Psoas muscle (tissue), 8 donors: Measurements from ENCODE around the gene VPS41. TPM values are rescaled to one million over a fixed set of nuclear protein-coding genes. Genes with fewer than 3 reads are reported as not detected.

Experiments
- ATAC-seq, 4 donors: fragments of 200-7000 bp; cut with Tn5 transposase; one replicate each; pipeline ENCODE4 v1.9.1; 2020; ENCODE audit warnings: moderate library complexity in 3 of 4, mild to moderate bottlenecking in 2 of 4
- DNase-seq, 2 donors: peaks; one replicate each; pipeline ENCODE4 v3.0.0-alpha.2; 2020
- H3K27ac ChIP-seq: fragments of 200-600 bp; one replicate; pipeline ENCODE4 v1.8.0; 2022
- H3K27me3 ChIP-seq, 3 donors: fragments of 200-600 bp in 1 of 3; one replicate each; pipeline versions ENCODE4 v1.6.1 to v1.8.0; 2013 to 2022; ENCODE audit warnings: low read length in 2 of 3, mild to moderate bottlenecking in 2 of 3, moderate library complexity in 1 of 3; ENCODE audit not compliant: insufficient read depth in 3 of 3
- H3K36me3 ChIP-seq, 2 donors: fragments of 200-600 bp in 1 of 2; one replicate each; pipeline versions ENCODE4 v1.6.1 to v1.8.0; 2013 to 2022; ENCODE audit warnings: low read depth in 1 of 2, mild to moderate bottlenecking in 1 of 2, moderate library complexity in 1 of 2; ENCODE audit not compliant: insufficient read depth in 1 of 2
- H3K4me1 ChIP-seq: fragments of 200-600 bp; one replicate; pipeline ENCODE4 v1.8.0; 2022
- H3K4me3 ChIP-seq: fragments of 200-600 bp; one replicate; pipeline ENCODE4 v1.8.0; 2022; ENCODE audit warnings: mild to moderate bottlenecking
- H3K9me3 ChIP-seq: fragments of 200-600 bp; one replicate; pipeline ENCODE4 v1.8.0; 2022
- WGBS, 3 donors: extraction: QIAGEN DNeasy Blood & Tissue Kit; methylation state at CpG; one replicate each; pipeline versions ENCODE4 v1.1.6 to v1.1.7; 2013; 5-methylcytosine and 5-hydroxymethylcytosine counted together
- intact Hi-C, 2 donors: fragments of 100-400 bp; cut with DNase I; formaldehyde crosslinking; loops; one replicate each; pipeline versions ENCODE4 v1.11.0 to v1.14.2; 2022
- polyA plus RNA-seq, 3 donors: library from polyadenylated mRNA; stranded (reverse); fragments of 200-250 nt; gene quantifications; one replicate each; pipeline ENCODE4 v1.2.3, GENCODE V29; 2013
- total RNA-seq, 4 donors: library from RNA; stranded (reverse); fragmentation: NEBNext Ultra II Directional in 2 of 4; extraction: Animal tissue kit (Norgen Biotek cat#: 25700) in 2 of 4; gene quantifications; one replicate each; pipeline versions ENCODE4 v1.2.1 to v1.2.4, GENCODE V29; 2021 to 2023
- TF ChIP-seq, protein P1 (sequence below): fragments of 200-600 bp; IDR thresholded peaks from one replicate; pipeline ENCODE4 v1.8.0; 2022; ENCODE audit warnings: antibody characterized with exemption
- donor health status: healthy with polysubstance abuse.
- donor health status: DM: no; HTN: no; CAD: no; lungs with moderate emphysema.
- donor health status: Bipolar disorder and iron deficiency.
- donor health status: healthy.
- donor health status: DM: yes; HTN: yes; CAD: no.
- donor health status: DM: no; HTN: no; CAD: no.
- donor health status: DM: no; HTN: no; CAD: no.
- donor health status: DM: yes; HTN: yes; CAD: no.

VPS41 gene
- total and polyA plus RNA-seq, 7 donors: 4.6 to 28.3 (median 13.8) TPM

DNA sequence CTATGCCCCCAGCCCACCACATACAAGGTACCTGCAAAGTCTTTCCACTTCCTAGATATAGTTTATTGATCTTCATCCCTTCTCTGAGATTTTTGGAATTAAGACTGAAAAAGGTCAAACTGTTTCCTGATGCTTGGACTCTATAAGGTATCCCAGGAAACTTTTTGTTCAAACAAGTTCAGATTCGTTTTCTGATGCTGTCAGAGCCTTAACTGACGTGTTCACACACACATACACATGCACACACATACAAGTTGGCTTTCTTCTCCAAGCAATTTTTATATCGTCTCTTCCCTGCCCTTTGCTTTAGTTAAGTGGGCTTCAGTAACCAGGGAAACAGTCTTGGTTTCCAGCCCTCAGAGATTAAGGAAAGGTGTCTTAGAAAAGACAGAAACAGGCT is 11.7 kb upstream of the VPS41 start:
- H3K27me3 ChIP-seq: no peaks in the 10 kb centered on the region
- WGBS, 3 donors: 81 to 83% (median 82%) methylated on average over 3 of the region's 3 CpGs
- H3K9me3 ChIP-seq: no peaks in the 10 kb centered on the region
- H3K4me3 ChIP-seq: no peak overlapping the region
- DNase-seq: no peak
- TF ChIP-seq, protein P1, sequence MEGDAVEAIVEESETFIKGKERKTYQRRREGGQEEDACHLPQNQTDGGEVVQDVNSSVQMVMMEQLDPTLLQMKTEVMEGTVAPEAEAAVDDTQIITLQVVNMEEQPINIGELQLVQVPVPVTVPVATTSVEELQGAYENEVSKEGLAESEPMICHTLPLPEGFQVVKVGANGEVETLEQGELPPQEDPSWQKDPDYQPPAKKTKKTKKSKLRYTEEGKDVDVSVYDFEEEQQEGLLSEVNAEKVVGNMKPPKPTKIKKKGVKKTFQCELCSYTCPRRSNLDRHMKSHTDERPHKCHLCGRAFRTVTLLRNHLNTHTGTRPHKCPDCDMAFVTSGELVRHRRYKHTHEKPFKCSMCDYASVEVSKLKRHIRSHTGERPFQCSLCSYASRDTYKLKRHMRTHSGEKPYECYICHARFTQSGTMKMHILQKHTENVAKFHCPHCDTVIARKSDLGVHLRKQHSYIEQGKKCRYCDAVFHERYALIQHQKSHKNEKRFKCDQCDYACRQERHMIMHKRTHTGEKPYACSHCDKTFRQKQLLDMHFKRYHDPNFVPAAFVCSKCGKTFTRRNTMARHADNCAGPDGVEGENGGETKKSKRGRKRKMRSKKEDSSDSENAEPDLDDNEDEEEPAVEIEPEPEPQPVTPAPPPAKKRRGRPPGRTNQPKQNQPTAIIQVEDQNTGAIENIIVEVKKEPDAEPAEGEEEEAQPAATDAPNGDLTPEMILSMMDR: no peak
- no peak overlapping the region for H3K27ac ChIP-seq
- no peak for ATAC-seq
- intact Hi-C loops: no loop called here
- no peaks in the 10 kb centered on the region for H3K4me1 ChIP-seq
- no peaks in the 10 kb centered on the region for H3K36me3 ChIP-seq

DNA sequence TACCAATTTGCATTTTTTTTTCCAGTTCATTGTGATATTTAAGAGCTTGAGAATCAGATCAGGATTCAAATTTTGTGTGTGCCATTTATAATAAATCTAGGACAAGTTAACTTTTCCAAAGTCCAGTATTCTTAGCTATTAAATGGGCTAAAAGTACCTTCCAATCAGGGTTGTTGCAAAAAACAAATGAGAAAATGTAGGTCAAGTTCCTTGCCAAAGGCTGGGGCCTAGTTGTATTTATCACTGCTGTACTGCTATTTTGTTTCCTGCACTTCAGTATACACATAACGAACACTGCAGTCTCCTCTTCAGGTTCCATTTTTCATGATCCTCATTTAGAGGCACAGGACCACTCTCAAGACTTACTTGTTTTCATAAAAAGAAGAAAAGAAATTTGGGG is 7.4 kb upstream of the VPS41 start:
- no peak for DNase-seq
- 83 to 94% (median 91%) methylated on average over 1 of the region's 1 CpG for WGBS, 3 donors
- Histone ChIP-seq H3K9me3 (no peaks in the 10 kb centered on the region), H3K4me1 (no peaks in the 10 kb centered on the region), H3K4me3 (no peak overlapping the region), H3K27ac (no peak overlapping the region), H3K27me3 (no peaks in the 10 kb centered on the region), H3K36me3 (no peaks in the 10 kb centered on the region)
- intact Hi-C loops: no loop called here
- no peak for ATAC-seq
- TF ChIP-seq, protein P1: no peak

DNA sequence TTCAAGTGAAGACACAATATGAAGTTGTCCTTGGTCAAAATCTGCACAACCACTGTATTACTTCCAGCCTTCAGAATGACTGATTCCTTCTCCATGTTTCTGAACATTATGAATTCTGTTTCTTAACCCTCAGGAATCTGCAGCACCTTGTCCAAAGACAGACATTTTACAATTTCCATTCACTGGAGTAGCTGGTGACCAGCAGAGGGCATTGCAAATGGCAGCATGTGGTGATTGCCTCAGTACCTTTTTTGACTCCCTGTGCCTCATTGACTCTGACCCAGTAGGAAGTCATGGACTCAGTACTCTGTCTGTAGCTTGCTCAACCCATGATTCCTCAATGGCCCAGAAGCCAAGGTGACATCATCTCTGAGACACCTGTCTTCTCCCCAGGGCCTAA is 879 bp upstream of the VPS41 start:
- Histone ChIP-seq H3K36me3 (no peaks in the 10 kb centered on the region), H3K4me3 (no peak overlapping the region), H3K27me3 (no peaks in the 10 kb centered on the region), H3K4me1 (no peaks in the 10 kb centered on the region), H3K27ac (no peak overlapping the region), H3K9me3 (no peaks in the 10 kb centered on the region)
- TF ChIP-seq, protein P1: no peak
- ATAC-seq (no peak), DNase-seq (no peak)
- intact Hi-C loops: no loop called here

DNA sequence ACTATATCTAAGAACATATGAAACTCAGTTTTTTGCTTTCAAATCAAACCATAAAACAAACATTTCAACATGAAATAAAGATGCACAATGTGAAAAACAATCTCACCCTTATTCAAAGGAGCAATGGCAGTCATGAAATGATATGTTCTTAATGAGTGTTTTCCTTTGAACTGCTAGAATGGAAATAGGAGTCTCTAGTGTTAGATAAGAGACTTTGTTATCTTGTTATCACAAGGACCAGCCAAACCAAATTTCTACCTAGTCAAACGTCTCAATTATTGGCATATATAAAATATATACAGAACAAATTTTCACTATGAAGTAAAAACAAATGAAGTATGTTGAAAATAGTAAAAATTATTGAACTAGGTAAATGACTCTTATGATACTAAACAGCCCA is 1.2 kb downstream of the VPS41 start:
- intact Hi-C loops: no loop called here
- 54 to 64% (median 57%) methylated on average over 1 of the region's 1 CpG for WGBS, 3 donors
- H3K9me3 ChIP-seq: no peaks in the 10 kb centered on the region
- H3K4me3 ChIP-seq: peak overlapping the region; percentile 94
- no peaks in the 10 kb centered on the region for H3K4me1 ChIP-seq
- ATAC-seq: no peak
- no peaks in the 10 kb centered on the region for H3K27me3 ChIP-seq
- H3K27ac ChIP-seq: no peak overlapping the region
- TF ChIP-seq, protein P1: no peak
- no peak for DNase-seq
- no peaks in the 10 kb centered on the region for H3K36me3 ChIP-seq

DNA sequence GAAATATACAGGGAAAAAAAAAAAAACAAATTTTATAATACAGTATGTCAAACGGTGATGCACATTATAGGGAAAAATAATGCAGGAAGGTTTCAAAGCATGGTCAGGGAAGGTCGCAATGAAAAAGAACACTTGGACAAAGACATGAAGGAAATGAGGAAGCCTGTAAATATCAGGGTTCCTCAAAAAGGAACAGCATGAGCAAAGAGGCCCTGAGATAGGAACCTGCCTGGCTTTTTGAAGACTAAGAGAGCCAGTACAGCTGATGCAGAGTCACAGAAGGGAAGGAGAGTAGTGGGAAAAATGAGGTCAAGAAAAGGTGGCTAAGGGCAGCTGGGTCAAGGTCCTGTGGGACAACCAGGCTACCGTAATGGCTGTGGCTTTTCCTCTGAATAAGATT is 1.9 kb downstream of the VPS41 start:
- DNase-seq (no peak), ATAC-seq (no peak)
- no peaks in the 10 kb centered on the region for H3K27me3 ChIP-seq
- no peaks in the 10 kb centered on the region for H3K4me1 ChIP-seq
- H3K4me3 ChIP-seq: no peak overlapping the region
- no peak overlapping the region for H3K27ac ChIP-seq
- H3K36me3 ChIP-seq: no peaks in the 10 kb centered on the region
- TF ChIP-seq, protein P1: no peak
- intact Hi-C loops: no loop called here
- WGBS, 3 donors: 84 to 88% (median 87%) methylated on average over 3 of the region's 3 CpGs
- no peaks in the 10 kb centered on the region for H3K9me3 ChIP-seq
